ENCODE results near the gene PLCH1. TPM values are rescaled to one million over a fixed set of nuclear protein-coding genes. Genes with fewer than 3 reads are reported as not detected.

PLCH1 gene
- polyA plus RNA-seq, 1 donor (not counting 4 experiments of a cell fraction or from before 2014, with no cell fraction given): 0.05 TPM

GRCh38 chr3:155504682-155505081 is 240.2 kb downstream of the PLCH1 start:
- no peaks in the 10 kb centered on the region for H3K79me2 ChIP-seq (ENCODE audit: control insufficient read depth, insufficient read depth, low read length)
- FAIRE-seq (no peak), DNase-seq (ENCODE audit: low read depth, low spot score) (no peak)
- H3K27me3 ChIP-seq (ENCODE audit: control insufficient read depth, extremely low read depth, insufficient read depth, low read length): no peaks in the 10 kb centered on the region
- H3K9me1 ChIP-seq (ENCODE audit: control insufficient read depth, extremely low read depth, insufficient read depth, low read length): no peaks in the 10 kb centered on the region
- H2AFZ ChIP-seq (ENCODE audit: control insufficient read depth, low read length): no peak overlapping the region
- TF ChIP-seq EZH2 (IDR thresholded peaks at IDR 0.05; ENCODE audit: low read length) (no peak), CTCF (optimal IDR thresholded peaks at IDR 0.05 in 1 of 3, IDR thresholded peaks at IDR 0.05 in 1 of 3, conservative IDR thresholded peaks at IDR 0.05 in 1 of 3; ENCODE audit: extremely low read depth in 1 of 3, insufficient read depth in 2 of 3, low read length in 3 of 3) (no peak)
- H3K4me2 ChIP-seq (ENCODE audit: control insufficient read depth, extremely low read depth, insufficient read depth, low read depth, low read length): no peak overlapping the region
- H3K36me3 ChIP-seq (ENCODE audit: control insufficient read depth in 2 of 2, extremely low read depth in 1 of 2, insufficient read depth in 2 of 2, low read length in 2 of 2): no peaks in the 10 kb centered on the region
- H3K9me3 ChIP-seq (ENCODE audit: control insufficient read depth, low read depth, low read length): no peaks in the 10 kb centered on the region
- no peak overlapping the region for H3K9ac ChIP-seq (ENCODE audit: control insufficient read depth, extremely low read depth, insufficient read depth, low read length)
- H3K27ac ChIP-seq (ENCODE audit: control insufficient read depth, insufficient read depth, low read length): no peak overlapping the region
- H3K4me3 ChIP-seq (ENCODE audit: control insufficient read depth in 2 of 3, extremely low read depth in 1 of 3, insufficient read depth in 2 of 3, low read depth in 1 of 3, low read length in 3 of 3): no peak overlapping the region
- dilution Hi-C loops (cut with MboI; ENCODE audit: extremely low pct_ligation_motif_present, low sequenced_read_pairs): no loop called here
- H4K20me1 ChIP-seq (ENCODE audit: control insufficient read depth, extremely low read depth, insufficient read depth, low read length): no peaks in the 10 kb centered on the region
- H3K4me1 ChIP-seq (ENCODE audit: control insufficient read depth, extremely low read depth, insufficient read depth, low read length): no peaks in the 10 kb centered on the region

- FAIRE-seq (no peak), DNase-seq (ENCODE audit: low read depth, low spot score) (no peak)
- Histone ChIP-seq H3K27me3 (ENCODE audit: control insufficient read depth, extremely low read depth, insufficient read depth, low read length) (no peaks in the 10 kb centered on the region), H3K36me3 (ENCODE audit: control insufficient read depth in 2 of 2, extremely low read depth in 1 of 2, insufficient read depth in 2 of 2, low read length in 2 of 2) (no peaks in the 10 kb centered on the region), H3K4me1 (ENCODE audit: control insufficient read depth, extremely low read depth, insufficient read depth, low read length) (no peaks in the 10 kb centered on the region), H4K20me1 (ENCODE audit: control insufficient read depth, extremely low read depth, insufficient read depth, low read length) (no peaks in the 10 kb centered on the region), H3K27ac (ENCODE audit: control insufficient read depth, insufficient read depth, low read length) (no peak overlapping the region), H3K79me2 (ENCODE audit: control insufficient read depth, insufficient read depth, low read length) (no peaks in the 10 kb centered on the region), H3K9me1 (ENCODE audit: control insufficient read depth, extremely low read depth, insufficient read depth, low read length) (no peaks in the 10 kb centered on the region), H3K9ac (ENCODE audit: control insufficient read depth, extremely low read depth, insufficient read depth, low read length) (no peak overlapping the region), H3K4me3 (ENCODE audit: control insufficient read depth in 2 of 3, extremely low read depth in 1 of 3, insufficient read depth in 2 of 3, low read depth in 1 of 3, low read length in 3 of 3) (no peak overlapping the region), H3K4me2 (ENCODE audit: control insufficient read depth, extremely low read depth, insufficient read depth, low read depth, low read length) (no peak overlapping the region), H2AFZ (ENCODE audit: control insufficient read depth, low read length) (no peak overlapping the region), H3K9me3 (ENCODE audit: control insufficient read depth, low read depth, low read length) (no peaks in the 10 kb centered on the region)
- dilution Hi-C loops (cut with MboI; ENCODE audit: extremely low pct_ligation_motif_present, low sequenced_read_pairs): no loop called here
- TF ChIP-seq EZH2 (IDR thresholded peaks at IDR 0.05; ENCODE audit: low read length): no peak
- no peak for TF ChIP-seq CTCF (optimal IDR thresholded peaks at IDR 0.05 in 1 of 3, IDR thresholded peaks at IDR 0.05 in 1 of 3, conservative IDR thresholded peaks at IDR 0.05 in 1 of 3; ENCODE audit: extremely low read depth in 1 of 3, insufficient read depth in 2 of 3, low read length in 3 of 3)
Measured at GRCh38 chr3:155502630-155503029, 242.2 kb downstream of the PLCH1 start.
